ENCODE data around the gene DCLK3.

DNA sequence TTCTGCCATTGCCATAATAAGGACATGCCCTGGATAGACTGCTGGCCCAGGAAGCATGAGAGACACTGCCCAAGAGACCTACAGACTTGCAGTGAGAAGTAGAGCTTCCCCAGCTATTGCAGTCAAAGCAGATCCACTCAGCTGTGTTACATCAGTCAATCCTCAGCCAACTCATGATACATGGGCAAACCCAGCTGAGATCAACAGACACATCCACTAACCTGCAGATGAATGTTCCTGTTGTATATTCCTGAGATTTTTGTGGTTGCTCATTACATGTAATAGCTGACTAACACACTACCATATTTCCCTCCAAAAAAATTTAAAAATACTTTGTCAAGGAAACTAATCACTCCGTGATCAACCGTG is 68.6 kb downstream of the DCLK3 start:
- TF ChIP-seq, protein P1, sequence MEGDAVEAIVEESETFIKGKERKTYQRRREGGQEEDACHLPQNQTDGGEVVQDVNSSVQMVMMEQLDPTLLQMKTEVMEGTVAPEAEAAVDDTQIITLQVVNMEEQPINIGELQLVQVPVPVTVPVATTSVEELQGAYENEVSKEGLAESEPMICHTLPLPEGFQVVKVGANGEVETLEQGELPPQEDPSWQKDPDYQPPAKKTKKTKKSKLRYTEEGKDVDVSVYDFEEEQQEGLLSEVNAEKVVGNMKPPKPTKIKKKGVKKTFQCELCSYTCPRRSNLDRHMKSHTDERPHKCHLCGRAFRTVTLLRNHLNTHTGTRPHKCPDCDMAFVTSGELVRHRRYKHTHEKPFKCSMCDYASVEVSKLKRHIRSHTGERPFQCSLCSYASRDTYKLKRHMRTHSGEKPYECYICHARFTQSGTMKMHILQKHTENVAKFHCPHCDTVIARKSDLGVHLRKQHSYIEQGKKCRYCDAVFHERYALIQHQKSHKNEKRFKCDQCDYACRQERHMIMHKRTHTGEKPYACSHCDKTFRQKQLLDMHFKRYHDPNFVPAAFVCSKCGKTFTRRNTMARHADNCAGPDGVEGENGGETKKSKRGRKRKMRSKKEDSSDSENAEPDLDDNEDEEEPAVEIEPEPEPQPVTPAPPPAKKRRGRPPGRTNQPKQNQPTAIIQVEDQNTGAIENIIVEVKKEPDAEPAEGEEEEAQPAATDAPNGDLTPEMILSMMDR (IDR thresholded peaks at IDR 0.05): no peak
- no peak for TF ChIP-seq POLR2AphosphoS5 (IDR thresholded peaks at IDR 0.05)

Data from prostate gland (tissue), 2 donors.